Cerebellar nuclear complex (tissue), 1 donor: ENCODE results near the gene INTS11.

Experiments used
- DNase-seq, 2 experiments: peaks; one replicate each; lab custom pipeline; 2025; lab: John Stamatoyannopoulos, UW

The INTS11 gene

GRCh38 chr1:1285102-1285571, 39.3 kb downstream of the INTS11 start:
- DNase-seq: no peak

GRCh38 chr1:1284221-1285101, 40.0 kb downstream of the INTS11 start:
- DNase-seq: no peak

DNA sequence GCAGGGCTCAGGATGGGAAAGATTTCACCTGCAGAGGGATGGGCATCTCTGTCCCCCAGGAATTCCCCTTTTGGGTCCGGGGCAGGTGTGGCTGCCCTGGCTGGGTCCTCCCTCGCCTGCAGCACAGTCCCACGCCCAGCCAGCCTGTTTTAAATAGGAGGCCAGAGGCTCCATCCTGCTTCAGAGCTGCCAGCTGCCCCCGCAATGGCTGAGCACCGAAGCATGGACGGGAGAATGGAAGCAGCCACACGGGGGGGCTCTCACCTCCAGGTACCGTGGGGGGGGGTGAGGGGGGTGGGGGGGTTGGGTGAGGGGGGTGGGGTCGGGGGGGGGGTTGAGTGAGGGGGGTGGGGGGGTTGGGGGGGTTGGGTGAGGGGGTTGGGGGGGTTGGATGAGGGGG, 40.6 kb downstream of the INTS11 start:
- DNase-seq: no peak

- DNase-seq: no peak
Observed at GRCh38 chr1:1282998-1283397, 41.5 kb downstream of the INTS11 start.

GRCh38 chr1:1281533-1282321, 42.7 kb downstream of the INTS11 start:
- DNase-seq: no peak

DNA sequence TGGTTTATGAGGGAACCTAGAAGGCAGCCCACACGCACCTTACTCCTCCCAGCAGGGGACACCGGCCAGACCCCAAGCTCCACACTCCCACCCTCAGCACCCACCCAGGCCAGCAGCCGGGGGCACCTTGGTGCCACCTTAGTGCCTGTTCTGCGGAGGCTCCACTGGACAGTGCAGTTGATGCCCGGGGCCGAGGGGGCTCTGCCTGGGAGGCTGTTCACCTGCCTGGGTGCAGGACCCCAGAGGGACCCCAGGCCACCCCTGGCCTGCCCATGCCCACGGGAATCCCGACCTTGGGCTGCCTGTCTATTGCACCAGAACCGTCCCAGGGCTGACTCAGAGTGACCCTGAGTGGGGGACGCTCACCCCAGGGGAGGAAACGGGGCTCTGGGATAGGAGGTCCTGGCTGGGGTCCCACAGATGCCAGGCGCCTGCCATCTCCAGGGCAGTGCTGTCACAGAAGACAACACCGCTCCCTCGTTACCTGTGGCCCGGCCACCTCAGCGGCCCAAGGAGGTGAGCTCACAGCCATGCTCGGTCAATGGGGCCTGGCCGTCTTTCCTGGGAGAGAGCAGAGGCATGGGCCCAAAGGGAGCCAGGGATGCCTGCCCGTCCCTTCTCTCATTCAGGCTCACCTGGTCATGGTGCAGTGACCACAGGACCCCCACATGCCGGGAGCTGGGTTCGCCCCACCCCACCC, 43.5 kb downstream of the INTS11 start:
- DNase-seq: no peak

GRCh38 chr1:1279028-1279427, 45.4 kb downstream of the INTS11 start:
- DNase-seq: no peak

DNA sequence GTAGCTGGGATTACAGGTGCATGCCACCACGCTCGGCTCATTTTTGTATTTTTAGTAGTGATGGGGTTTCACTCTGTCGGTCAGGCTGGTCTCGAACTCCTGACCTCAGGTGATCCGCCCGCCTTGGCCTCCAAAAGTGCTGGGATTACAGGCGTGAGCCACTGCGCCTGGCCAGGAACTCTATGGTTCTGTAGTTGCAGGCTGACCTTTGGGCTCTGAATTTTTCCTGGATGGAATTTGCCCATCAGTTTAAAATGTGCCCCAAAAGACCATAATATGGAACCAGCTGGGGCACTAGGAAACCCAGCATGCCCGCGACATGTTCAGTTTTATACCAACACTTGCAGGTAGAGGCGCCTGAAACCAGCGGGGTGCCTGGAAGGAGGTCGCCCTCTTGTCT, 45.8 kb downstream of the INTS11 start:
- no peak for DNase-seq

DNA sequence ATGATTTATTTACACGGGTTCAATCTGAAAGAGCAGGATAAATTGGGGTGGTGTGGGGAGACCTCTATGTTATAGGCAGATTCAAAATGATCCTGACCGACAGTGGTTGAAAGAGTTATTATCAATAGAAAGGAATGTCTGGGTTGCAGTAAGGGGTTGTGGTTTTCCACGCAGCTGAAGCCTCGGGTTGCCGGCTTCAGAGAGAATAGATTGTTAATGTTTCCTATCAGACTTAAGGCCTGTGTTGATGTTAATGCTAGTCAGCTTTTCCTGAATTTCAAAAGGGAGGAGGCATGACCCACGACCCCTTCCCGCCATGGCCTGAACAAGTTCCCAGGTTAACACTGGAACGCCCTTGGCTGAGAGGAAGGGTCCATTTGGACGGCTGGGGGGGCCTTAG, 48.6 kb downstream of the INTS11 start:
- DNase-seq: no peak

- DNase-seq: no peak
Observed at GRCh38 chr1:1274931-1275431, 49.5 kb downstream of the INTS11 start.

DNA sequence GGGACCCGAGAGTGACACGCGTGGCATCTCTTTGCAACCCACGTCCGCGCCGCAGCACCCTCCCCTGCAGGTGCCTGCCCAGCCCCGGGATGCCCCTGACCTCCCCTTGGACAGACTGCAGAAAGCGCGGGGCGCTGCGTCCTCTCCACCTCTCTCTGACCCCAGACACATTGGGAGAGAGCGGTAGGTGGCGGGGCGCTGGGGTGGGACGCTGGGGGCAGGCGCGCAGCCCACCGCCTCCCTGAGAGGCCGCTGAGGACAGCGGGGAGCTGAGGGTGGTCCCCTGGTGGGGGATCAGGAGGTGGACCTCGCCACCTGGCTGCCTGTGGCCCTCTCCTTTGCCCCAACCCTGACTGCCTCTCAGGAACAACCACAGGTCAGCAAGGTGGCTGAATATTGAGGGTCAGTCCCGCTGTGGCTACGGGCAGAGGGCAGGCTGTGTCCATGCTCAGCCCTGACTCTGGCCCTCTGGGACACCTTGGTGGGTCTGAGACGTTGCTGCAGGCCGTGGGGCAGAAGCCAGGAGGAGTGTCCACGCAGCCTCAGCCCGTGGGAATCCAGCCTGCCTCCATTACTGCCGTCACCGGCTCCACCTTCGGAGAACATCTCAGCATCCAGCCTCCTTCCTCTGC, 50.0 kb downstream of the INTS11 start:
- DNase-seq: no peak

GRCh38 chr1:1273512-1274298, 50.8 kb downstream of the INTS11 start, which contains the start of gene UBE2J2:
TSS of gene UBE2J2 (minus strand) at chr1:1273854. CDS start at chr1:1267992, 5,862 bp downstream.
- DNase-seq: peak; percentile 10 to 61

DNA sequence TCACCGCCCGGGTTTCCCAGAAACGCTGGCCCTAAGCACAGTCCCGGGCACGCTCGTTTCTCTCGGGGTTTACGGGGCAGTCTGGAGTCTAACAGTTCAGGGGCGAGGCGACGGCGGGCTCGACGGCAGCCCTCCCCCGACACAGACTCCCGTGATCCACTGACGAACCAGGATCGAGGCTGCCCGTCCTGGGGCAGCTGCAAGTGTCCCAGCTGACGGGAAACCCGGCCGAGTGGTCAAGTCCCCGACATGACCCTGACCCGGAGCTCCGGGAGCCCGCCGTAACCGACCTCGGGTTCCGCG, 51.3 kb downstream of the INTS11 start:
- no peak for DNase-seq

DNA sequence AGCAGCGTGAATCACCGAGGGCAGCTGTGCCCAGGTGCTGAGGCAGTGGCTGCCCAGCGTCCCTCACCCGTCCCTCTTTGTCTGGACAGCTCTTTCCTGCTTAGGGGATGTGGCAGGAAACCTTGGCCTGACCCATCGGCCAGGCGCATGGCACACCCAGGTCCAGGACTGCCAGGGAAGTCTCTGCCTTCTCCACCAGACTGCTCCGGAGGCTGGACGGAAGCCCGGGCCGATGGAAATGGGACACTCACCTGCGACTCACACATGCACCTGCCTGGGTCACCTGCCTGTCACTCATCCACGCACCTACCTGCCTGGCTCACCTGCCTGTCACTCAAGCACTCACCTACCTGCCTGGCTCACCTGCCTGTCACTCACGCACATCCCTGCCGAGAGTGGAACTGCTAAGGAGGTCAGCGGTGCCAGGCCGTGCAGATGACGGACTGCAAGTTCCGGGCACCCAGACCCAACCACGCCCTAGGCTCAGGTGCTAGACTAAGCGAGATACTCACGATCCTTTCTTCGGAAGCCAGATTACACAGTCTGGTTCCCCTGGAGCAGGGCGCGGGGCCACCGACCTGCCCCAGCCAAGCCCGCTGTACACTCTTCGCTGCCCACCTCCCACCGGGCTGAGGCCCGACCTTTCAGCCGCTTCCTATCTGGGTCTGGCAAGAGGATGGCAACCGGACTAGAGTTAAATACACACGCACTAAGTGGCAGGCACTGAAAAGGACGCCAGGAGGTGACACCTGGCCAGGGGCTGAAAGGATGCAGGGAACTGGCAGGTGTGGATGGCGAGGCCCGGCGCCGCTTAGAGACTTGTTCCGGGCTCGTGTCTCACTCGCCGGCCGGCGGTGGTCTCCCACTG, 51.9 kb downstream of the INTS11 start:
- no peak for DNase-seq

GRCh38 chr1:1270813-1271212, 53.6 kb downstream of the INTS11 start:
- no peak for DNase-seq

GRCh38 chr1:1268284-1268682, 56.2 kb downstream of the INTS11 start:
- no peak for DNase-seq

DNA sequence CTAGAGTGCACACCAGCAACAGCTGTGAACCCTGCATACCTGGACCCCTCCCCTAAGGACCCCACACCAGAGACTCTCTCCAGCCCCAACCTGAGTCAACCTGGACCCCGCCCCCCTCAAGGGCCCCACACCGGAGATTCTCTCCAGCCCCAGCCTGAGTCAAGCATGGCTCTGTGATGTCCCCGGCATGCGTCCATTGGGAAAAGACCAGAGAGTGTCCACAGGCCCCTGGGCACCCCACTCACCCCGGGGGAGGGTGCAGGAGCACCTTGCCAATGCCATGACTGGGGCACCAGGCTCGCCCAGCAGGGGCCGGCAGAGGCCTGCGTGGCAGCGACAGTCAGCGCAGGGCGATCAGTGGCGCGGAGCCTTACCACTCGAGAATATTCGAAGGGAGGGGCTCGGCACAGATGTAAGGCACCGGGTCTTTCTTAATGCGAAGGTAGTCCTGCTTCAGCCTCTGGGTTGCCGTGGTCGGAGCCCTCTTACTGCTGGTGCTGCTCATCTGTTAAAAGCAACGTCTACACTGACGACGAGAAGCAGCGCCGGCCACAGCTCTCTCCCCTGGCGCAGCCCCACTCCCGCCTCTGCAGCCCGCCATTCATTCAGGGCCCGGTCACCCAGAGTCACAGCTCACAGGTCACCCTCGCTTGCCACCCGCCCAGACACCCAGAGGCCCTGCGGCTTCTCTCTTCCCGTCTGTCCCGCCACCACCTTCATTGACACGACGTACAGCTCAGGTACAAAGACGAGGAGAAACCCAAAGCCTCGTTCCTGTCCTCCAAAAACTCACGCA, 56.8 kb downstream of the INTS11 start:
- no peak for DNase-seq

DNA sequence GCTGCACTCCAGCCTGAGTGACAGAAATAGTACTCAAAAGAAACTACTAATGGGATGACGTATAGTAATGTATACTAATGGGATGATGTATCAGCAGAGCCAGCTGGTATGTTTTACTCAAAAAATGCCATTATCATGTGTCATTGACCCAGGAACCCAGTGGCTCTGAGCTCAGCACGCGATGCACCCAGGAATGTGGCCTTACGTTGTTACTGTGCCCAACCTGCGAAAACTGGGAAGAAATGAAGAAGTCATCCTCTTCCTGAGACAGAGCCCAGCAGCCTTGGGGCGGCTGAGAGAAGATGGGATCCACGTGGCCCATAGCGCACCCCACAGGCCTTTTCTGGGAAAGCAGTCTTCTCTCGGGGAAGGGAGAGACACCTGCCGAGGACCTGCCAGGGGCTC, 59.6 kb downstream of the INTS11 start:
- no peak for DNase-seq

GRCh38 chr1:1264026-1264425, 60.4 kb downstream of the INTS11 start:
- no peak for DNase-seq
